HFFc6 (cell line): ENCODE results near the gene GNAT1. TPM values are rescaled to one million over a fixed set of nuclear protein-coding genes. Genes with fewer than 3 reads are reported as not detected.

Experiments
- DNase-seq: peaks from one replicate; pipeline ENCODE4 v3.0.0-alpha.2; 2018
- H3K27ac Mint-ChIP-seq: 2 replicates; pipeline ENCODE4 v1.8.0; 2020; ENCODE audit warnings: mild to moderate bottlenecking, mixed read lengths
- H3K27me3 Mint-ChIP-seq: 2 replicates; pipeline ENCODE4 v1.8.0; 2021; ENCODE audit warnings: mild to moderate bottlenecking, moderate library complexity, mixed read lengths; ENCODE audit not compliant: insufficient read depth
- H3K36me3 Mint-ChIP-seq: 2 replicates; pipeline ENCODE4 v1.8.0; 2021; ENCODE audit warnings: low read depth, mixed read lengths
- H3K4me1 Mint-ChIP-seq: 2 replicates; pipeline ENCODE4 v1.8.0; 2020; ENCODE audit warnings: low read depth, mixed read lengths
- H3K4me3 Mint-ChIP-seq: 2 replicates; pipeline ENCODE4 v1.8.0; 2020; ENCODE audit warnings: mild to moderate bottlenecking, moderate library complexity, mixed read lengths
- H3K9me3 Mint-ChIP-seq: 2 replicates; pipeline ENCODE4 v1.8.0; 2020; ENCODE audit warnings: mild to moderate bottlenecking, mixed read lengths
- CTCF ChIP-seq: fragments of 200-600 bp; sonication (generic); IDR thresholded peaks from 2 replicates; pipeline ENCODE4 v1.5.0; 2021; ENCODE audit warnings: antibody characterized with exemption, mild to moderate bottlenecking
- total RNA-seq, 6 experiments: library from RNA; stranded (reverse); fragmentation: NEBNext Ultra II Directional; extraction: Animal tissue kit (Norgen Biotek cat#: 25700); gene quantifications; 2 replicates in 1 of 6; 3 replicates in 5 of 6; pipeline ENCODE4 v1.2.3, GENCODE V29; 2021

The GNAT1 gene
- total RNA-seq, 6 experiments from 2014 or later: not detected

- Mint-ChIP-seq H3K27ac (no peak overlapping the region), H3K27me3 (peaks cover 15% of the 10 kb centered on the region), H3K36me3 (no peaks in the 10 kb centered on the region), H3K4me3 (no peak overlapping the region), H3K9me3 (no peaks in the 10 kb centered on the region), H3K4me1 (no peaks in the 10 kb centered on the region)
- no peak for TF ChIP-seq CTCF
- DNase-seq: no peak
These were observed 2.3 kb downstream of the GNAT1 start for GRCh38 chr3:50193746-50194127.

GRCh38 chr3:50194128-50194902, 2.9 kb downstream of the GNAT1 start:
- Mint-ChIP-seq H3K27ac (no peak overlapping the region), H3K36me3 (no peaks in the 10 kb centered on the region), H3K27me3 (peaks cover 15% of the 10 kb centered on the region), H3K4me1 (no peaks in the 10 kb centered on the region), H3K4me3 (no peak overlapping the region), H3K9me3 (no peaks in the 10 kb centered on the region)
- peak; percentile 39 for DNase-seq
- peak; percentile 88 for TF ChIP-seq CTCF

GRCh38 chr3:50194903-50195500, 3.6 kb downstream of the GNAT1 start:
- Mint-ChIP-seq H3K27ac (no peak overlapping the region), H3K27me3 (peaks cover 16% of the 10 kb centered on the region), H3K36me3 (no peaks in the 10 kb centered on the region), H3K4me1 (no peaks in the 10 kb centered on the region), H3K9me3 (no peaks in the 10 kb centered on the region), H3K4me3 (no peak overlapping the region)
- TF ChIP-seq CTCF: 0 out of 2 replicates have a peak, but pooled peaks have one; percentile 8
- DNase-seq: no peak

GRCh38 chr3:50195501-50196252, 4.3 kb downstream of the GNAT1 start:
- Mint-ChIP-seq H3K9me3 (no peaks in the 10 kb centered on the region), H3K27ac (no peak overlapping the region), H3K27me3 (peaks cover 18% of the 10 kb centered on the region), H3K4me1 (no peaks in the 10 kb centered on the region), H3K4me3 (no peak overlapping the region), H3K36me3 (no peaks in the 10 kb centered on the region)
- no peak for TF ChIP-seq CTCF
- no peak for DNase-seq

GRCh38 chr3:50196253-50196801, 4.9 kb downstream of the GNAT1 start:
- Mint-ChIP-seq H3K27ac (no peak overlapping the region), H3K9me3 (no peaks in the 10 kb centered on the region), H3K27me3 (peaks cover 21% of the 10 kb centered on the region), H3K4me1 (no peaks in the 10 kb centered on the region), H3K36me3 (no peaks in the 10 kb centered on the region), H3K4me3 (no peak overlapping the region)
- TF ChIP-seq CTCF: no peak
- DNase-seq: no peak
